ENCODE measurements around the gene GNGT1. TPM values are rescaled to one million over a fixed set of nuclear protein-coding genes. Genes with fewer than 3 reads are reported as not detected.
A peak's percentile ranks its signal among the peaks of the same experiment; 100 is the strongest.
"Not testable (repeated sequence)": the region's sequence is repeated elsewhere in the genome, so short reads cannot be mapped to it uniquely, and the experiment has no call there.

GNGT1 gene
- total and polyA plus RNA-seq, 2 donors (not counting 3 experiments of a cell fraction or from before 2014, with no cell fraction given), result not detected

DNA sequence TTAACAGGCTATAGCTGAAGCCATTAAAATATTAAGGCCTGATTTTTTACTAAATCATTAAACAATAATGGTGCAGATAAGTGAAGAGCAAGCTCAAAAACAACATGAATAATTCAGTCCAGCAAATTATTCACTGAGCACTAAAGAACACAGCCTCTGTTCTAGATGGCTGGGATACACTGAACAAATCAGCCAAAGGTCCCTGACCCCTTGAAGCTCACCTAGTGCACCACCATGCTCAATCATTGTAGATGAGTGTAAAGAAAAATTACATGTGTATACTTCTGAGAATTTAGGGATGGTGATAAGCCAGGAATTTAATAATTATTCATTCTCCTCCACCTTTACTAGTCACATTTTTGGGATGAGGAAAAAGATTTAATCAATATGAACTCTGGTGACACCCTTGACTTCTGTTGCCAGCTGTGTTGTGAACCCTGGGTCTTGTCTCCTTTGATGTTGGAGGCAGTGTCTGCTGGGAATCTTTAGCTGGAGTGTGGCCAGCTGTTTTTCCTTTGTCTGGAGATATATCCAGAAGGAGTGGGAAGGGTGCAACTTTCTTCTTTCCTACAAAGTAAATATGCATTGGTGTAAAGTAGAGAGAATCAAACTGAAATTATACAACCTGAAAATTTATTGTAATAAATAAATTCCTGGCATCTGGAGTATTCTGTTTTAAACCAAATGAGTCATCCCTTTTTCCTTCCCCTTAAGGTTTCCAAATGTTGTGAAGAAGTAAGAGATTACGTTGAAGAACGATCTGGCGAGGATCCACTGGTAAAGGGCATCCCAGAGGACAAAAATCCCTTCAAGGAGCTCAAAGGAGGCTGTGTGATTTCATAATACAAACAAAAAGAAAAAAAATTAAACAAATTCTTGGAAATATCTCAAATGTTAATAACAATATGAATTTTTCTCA lies 4.0 kb downstream of the GNGT1 start:
- no peak for FAIRE-seq

DNA sequence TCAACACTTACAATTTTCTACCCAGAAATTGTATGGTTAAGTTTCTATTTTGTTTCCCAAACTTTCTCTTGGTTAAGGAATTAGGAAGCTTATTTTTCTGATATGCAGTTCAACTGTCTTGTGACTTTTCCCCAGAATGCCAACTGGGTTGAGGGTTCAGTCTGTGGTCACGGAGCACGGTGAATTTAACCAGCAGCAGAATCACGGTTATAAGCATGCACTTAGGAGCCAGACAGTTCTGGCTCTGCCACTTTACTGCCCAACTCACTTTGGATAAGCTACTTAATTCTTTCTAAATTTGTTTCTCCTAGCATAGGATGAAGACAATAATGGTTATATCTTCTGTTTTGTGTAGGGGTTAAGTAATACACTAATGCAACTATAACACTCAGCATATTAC lies 4.9 kb downstream of the GNGT1 start:
- H3K27ac ChIP-seq (ENCODE audit: insufficient read depth, low read depth, low read length); H3K9ac ChIP-seq (replicated peaks; ENCODE audit: extremely low read depth, insufficient read depth, low read length); FAIRE-seq; H3K27me3 ChIP-seq (ENCODE audit: control insufficient read depth in 2 of 2, insufficient read depth in 2 of 2, low read length in 2 of 2); H3K9me1 ChIP-seq (replicated peaks; ENCODE audit: control insufficient read depth, extremely low read depth, insufficient read depth, low read length); H3K4me2 ChIP-seq (ENCODE audit: insufficient read depth, low read length); H3K4me3 ChIP-seq (replicated peaks in 1 of 3; ENCODE audit: insufficient read depth in 1 of 3, low read depth in 1 of 3, low read length in 3 of 3); H3K9me3 ChIP-seq (replicated peaks; ENCODE audit: control insufficient read depth, insufficient read depth, low read length); DNase-seq (ENCODE audit: low read depth, low spot score); dilution Hi-C loops (cut with MboI; ENCODE audit: extremely low pct_ligation_motif_present, low sequenced_read_pairs); H4K20me1 ChIP-seq (replicated peaks; ENCODE audit: control insufficient read depth, extremely low read depth, insufficient read depth, low read length); H3K79me2 ChIP-seq (ENCODE audit: control insufficient read depth, insufficient read depth, low read length); H2AFZ ChIP-seq (ENCODE audit: low read depth, low read length); H3K36me3 ChIP-seq (ENCODE audit: control insufficient read depth in 2 of 2, extremely low read depth in 1 of 2, insufficient read depth in 2 of 2, low read length in 2 of 2); BruUV-seq (replicated peaks): not testable (repeated sequence)
- intact Hi-C loops (cut with micrococcal nuclease), result loop anchor here (5.0 kb wide), 1 partner anchor 36 kb away; no protein-coding TSS in a partner anchor
- POLR2A ChIA-PET, result interaction anchor here (3.1 kb wide), 1 partner anchor 11 kb away, joined by 12 read pairs; the partner anchor contains the start of gene GNG11
- peaks cover 61% of the 10 kb centered on the region for H3K4me1 ChIP-seq (ENCODE audit: control insufficient read depth, extremely low read depth, insufficient read depth, low read length)
- CTCF ChIA-PET, result interaction anchor here (0.7 to 2.4 kb wide), 3 partner anchors 10 to 153 kb away, joined by 3 to 9 read pairs (median 5); partner anchors contain the start of gene GNG11

More for the DNA sequence above, 4.0 kb downstream of the GNGT1 start:
- no peaks in the 10 kb centered on the region for H3K27me3 ChIP-seq (ENCODE audit: control insufficient read depth in 2 of 2, insufficient read depth in 2 of 2, low read length in 2 of 2)
- no peaks in the 10 kb centered on the region for H3K9me1 ChIP-seq (replicated peaks; ENCODE audit: control insufficient read depth, extremely low read depth, insufficient read depth, low read length)
- no peaks in the 10 kb centered on the region for H3K79me2 ChIP-seq (ENCODE audit: control insufficient read depth, insufficient read depth, low read length)
- H3K4me3 ChIP-seq (replicated peaks in 1 of 3; ENCODE audit: insufficient read depth in 1 of 3, low read depth in 1 of 3, low read length in 3 of 3), result peak overlapping the region in 1 of 3 experiments; percentile 18
- no peaks in the 10 kb centered on the region for H4K20me1 ChIP-seq (replicated peaks; ENCODE audit: control insufficient read depth, extremely low read depth, insufficient read depth, low read length)
- H3K4me2 ChIP-seq (ENCODE audit: insufficient read depth, low read length), result peak overlapping the region; percentile 49
- ChIA-PET CTCF (interaction anchor here (0.7 to 2.4 kb wide), 5 partner anchors 11 to 177 kb away, joined by 3 to 11 read pairs (median 6); partner anchors contain the start of gene GNG11), POLR2A (interaction anchor here (1.0 to 3.1 kb wide), 3 partner anchors 11 to 19 kb away, joined by 3 to 12 read pairs (median 4); partner anchors contain the start of gene GNG11)
- no peaks in the 10 kb centered on the region for H3K9me3 ChIP-seq (replicated peaks; ENCODE audit: control insufficient read depth, insufficient read depth, low read length)
- BruUV-seq (replicated peaks), result no TSS peak
- H3K27ac ChIP-seq (ENCODE audit: insufficient read depth, low read depth, low read length), result peak overlapping the region; percentile 47
- H3K4me1 ChIP-seq (ENCODE audit: control insufficient read depth, extremely low read depth, insufficient read depth, low read length), result peaks cover 54% of the 10 kb centered on the region
- H2AFZ ChIP-seq (ENCODE audit: low read depth, low read length), result no peak overlapping the region
- DNase-seq (ENCODE audit: low read depth, low spot score), result peak; percentile 86
- intact Hi-C loops (cut with micrococcal nuclease) (loop anchor here (5.0 kb wide), 1 partner anchor 37 kb away; no protein-coding TSS in a partner anchor), dilution Hi-C loops (cut with MboI; ENCODE audit: extremely low pct_ligation_motif_present, low sequenced_read_pairs) (no loop called here)
- no peak overlapping the region for H3K9ac ChIP-seq (replicated peaks; ENCODE audit: extremely low read depth, insufficient read depth, low read length)
- H3K36me3 ChIP-seq (ENCODE audit: control insufficient read depth in 2 of 2, extremely low read depth in 1 of 2, insufficient read depth in 2 of 2, low read length in 2 of 2), result no peaks in the 10 kb centered on the region
- TF ChIP-seq FOS (IDR thresholded peaks at IDR 0.05; ENCODE audit: borderline replicate concordance, insufficient read depth, low read length) (peak; percentile 69), MYC (IDR thresholded peaks at IDR 0.05; ENCODE audit: low read depth, low read length) (no peak), POLR2AphosphoS5 (IDR thresholded peaks at IDR 0.05; ENCODE audit: insufficient read depth, low read depth, low read length) (no peak), GATA2 (IDR thresholded peaks at IDR 0.05; ENCODE audit: insufficient read depth, insufficient read length, low read depth, low read length) (peak; percentile 36), JUN (IDR thresholded peaks at IDR 0.05; ENCODE audit: borderline replicate concordance, insufficient read depth, insufficient read length, low read depth) (peak; percentile 72), POLR2A (IDR thresholded peaks at IDR 0.05; ENCODE audit: low read depth, low read length) (no peak), EZH2 (IDR thresholded peaks at IDR 0.05; ENCODE audit: borderline replicate concordance, low read depth, low read length, severe bottlenecking) (no peak)
- TF ChIP-seq, protein P1, sequence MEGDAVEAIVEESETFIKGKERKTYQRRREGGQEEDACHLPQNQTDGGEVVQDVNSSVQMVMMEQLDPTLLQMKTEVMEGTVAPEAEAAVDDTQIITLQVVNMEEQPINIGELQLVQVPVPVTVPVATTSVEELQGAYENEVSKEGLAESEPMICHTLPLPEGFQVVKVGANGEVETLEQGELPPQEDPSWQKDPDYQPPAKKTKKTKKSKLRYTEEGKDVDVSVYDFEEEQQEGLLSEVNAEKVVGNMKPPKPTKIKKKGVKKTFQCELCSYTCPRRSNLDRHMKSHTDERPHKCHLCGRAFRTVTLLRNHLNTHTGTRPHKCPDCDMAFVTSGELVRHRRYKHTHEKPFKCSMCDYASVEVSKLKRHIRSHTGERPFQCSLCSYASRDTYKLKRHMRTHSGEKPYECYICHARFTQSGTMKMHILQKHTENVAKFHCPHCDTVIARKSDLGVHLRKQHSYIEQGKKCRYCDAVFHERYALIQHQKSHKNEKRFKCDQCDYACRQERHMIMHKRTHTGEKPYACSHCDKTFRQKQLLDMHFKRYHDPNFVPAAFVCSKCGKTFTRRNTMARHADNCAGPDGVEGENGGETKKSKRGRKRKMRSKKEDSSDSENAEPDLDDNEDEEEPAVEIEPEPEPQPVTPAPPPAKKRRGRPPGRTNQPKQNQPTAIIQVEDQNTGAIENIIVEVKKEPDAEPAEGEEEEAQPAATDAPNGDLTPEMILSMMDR (IDR thresholded peaks at IDR 0.05; ENCODE audit: extremely low read depth in 1 of 2, insufficient read depth in 1 of 2, low read depth in 1 of 2, low read length in 2 of 2), result no peak
- TF ChIP-seq, protein P2, sequence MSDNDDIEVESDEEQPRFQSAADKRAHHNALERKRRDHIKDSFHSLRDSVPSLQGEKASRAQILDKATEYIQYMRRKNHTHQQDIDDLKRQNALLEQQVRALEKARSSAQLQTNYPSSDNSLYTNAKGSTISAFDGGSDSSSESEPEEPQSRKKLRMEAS (IDR thresholded peaks at IDR 0.05; ENCODE audit: insufficient read depth, insufficient read length), result no peak

Data from endothelial cell of umbilical vein (primary cell).